H1 (cell line): ENCODE results near the gene RHOT1. TPM values are rescaled to one million over a fixed set of nuclear protein-coding genes. Genes with fewer than 3 reads are reported as not detected.

Experiments
- CTCF ChIA-PET: fragments of 300-600 bp; sonication (Branson Sonifier 250); formaldehyde crosslinking; loops from one replicate; lab custom pipeline; 2021; ENCODE audit not compliant: partially characterized antibody; lab: Charles Lee
- POLR2A ChIA-PET: fragments of 300-600 bp; sonication (Branson Sonifier 250); formaldehyde crosslinking; loops from one replicate; lab custom pipeline; 2021; ENCODE audit warnings: inconsistent platforms; ENCODE audit not compliant: partially characterized antibody; lab: Charles Lee
- DNase-seq, 2 experiments: peaks; one replicate each; pipeline versions ENCODE4 v3.0.0 to v3.0.0-alpha.2; 2010 to 2022; ENCODE audit warnings: low spot score in 2 of 2, low read depth in 1 of 2, mixed read lengths in 1 of 2
- FAIRE-seq: peaks from 2 replicates; lab custom pipeline; 2011; peaks lifted over from hg19 to GRCh38; lab: Jason Lieb, UNC
- H2AFZ ChIP-seq: 2 replicates; pipeline ENCODE4 v1.8.1; 2012; ENCODE audit warnings: low read length, inconsistent platforms
- H2AK5ac ChIP-seq: 2 replicates; pipeline ENCODE4 v1.6.1; 2013; ENCODE audit warnings: low read depth, low read length
- H2BK120ac ChIP-seq: replicated peaks from 2 replicates; pipeline ENCODE3; 2013; ENCODE audit warnings: low read depth, low read length, inconsistent platforms
- H2BK12ac ChIP-seq: 2 replicates; pipeline ENCODE4 v1.6.1; 2013; ENCODE audit warnings: low read depth, low read length
- H2BK15ac ChIP-seq: 2 replicates; pipeline ENCODE4 v1.6.1; 2013; ENCODE audit warnings: low read length
- H2BK20ac ChIP-seq: 2 replicates; pipeline ENCODE4 v1.6.1; 2013; ENCODE audit warnings: low read length
- H2BK5ac ChIP-seq: 2 replicates; pipeline ENCODE4 v1.6.1; 2013; ENCODE audit warnings: low read depth, low read length
- H3K14ac ChIP-seq: 2 replicates; pipeline ENCODE4 v1.6.1; 2013; ENCODE audit warnings: inconsistent platforms; ENCODE audit not compliant: insufficient read length
- H3K18ac ChIP-seq: 2 replicates; pipeline ENCODE4 v1.6.1; 2013; ENCODE audit warnings: low read length; ENCODE audit errors: extremely low read depth
- H3K23ac ChIP-seq: 2 replicates; pipeline ENCODE4 v1.6.1; 2013; ENCODE audit warnings: inconsistent platforms; ENCODE audit not compliant: insufficient read length
- H3K23me2 ChIP-seq: 2 replicates; pipeline ENCODE4 v1.6.1; 2013; ENCODE audit warnings: low read depth, low read length
- H3K27ac ChIP-seq: 2 replicates; pipeline ENCODE4 v1.6.1; 2011; ENCODE audit warnings: low read depth, low read length, inconsistent platforms
- H3K27me3 ChIP-seq, 4 experiments: replicated peaks in 1 of 4; 1 replicate in 1 of 4; 2 replicates in 3 of 4; pipeline versions ENCODE4 v1.6.1 to v1.8.1; 2011 to 2013; ENCODE audit warnings: low read length in 3 of 4, mild to moderate bottlenecking in 3 of 4, inconsistent platforms in 2 of 4, mixed read lengths in 2 of 4, moderate library complexity in 1 of 4; ENCODE audit not compliant: control insufficient read depth in 3 of 4, insufficient read depth in 3 of 4; ENCODE audit errors: extremely low read depth in 1 of 4
- H3K36me3 ChIP-seq, 4 experiments: 2 replicates each; pipeline versions ENCODE4 v1.6.1 to v1.8.1; 2011 to 2013; ENCODE audit warnings: mild to moderate bottlenecking in 4 of 4, low read length in 3 of 4, moderate library complexity in 2 of 4, control low read depth in 1 of 4, inconsistent platforms in 1 of 4; ENCODE audit not compliant: insufficient read depth in 4 of 4, control insufficient read depth in 2 of 4
- H3K4ac ChIP-seq: replicated peaks from 2 replicates; pipeline ENCODE3; 2013; ENCODE audit warnings: low read length, low read depth, mixed read lengths, inconsistent platforms; ENCODE audit not compliant: insufficient read length
- H3K4me1 ChIP-seq, 4 experiments: replicated peaks in 1 of 4; 1 replicate in 1 of 4; 2 replicates in 3 of 4; pipeline versions ENCODE4 v1.6.1 to v1.8.1; 2011 to 2013; ENCODE audit warnings: low read length in 3 of 4, inconsistent platforms in 2 of 4, mixed read lengths in 1 of 4; ENCODE audit not compliant: insufficient read depth in 4 of 4, control insufficient read depth in 3 of 4
- H3K4me2 ChIP-seq, 2 experiments: 2 replicates each; pipeline versions ENCODE4 v1.6.1 to v1.8.1; 2011 to 2013; ENCODE audit warnings: low read depth in 2 of 2, low read length in 2 of 2, control low read depth in 1 of 2, inconsistent platforms in 1 of 2, mild to moderate bottlenecking in 1 of 2; ENCODE audit not compliant: insufficient read depth in 1 of 2
- H3K4me3 ChIP-seq, 4 experiments: fragments of 200-600, 300-600 bp in 1 of 4; sonication (generic), shearing (Covaris generic), sonication (Bioruptor Twin) in 1 of 4; 2 replicates each; pipeline versions ENCODE4 v1.5.1 to v1.8.1; 2011 to 2016; ENCODE audit warnings: low read length in 4 of 4, low read depth in 3 of 4, control low read depth in 2 of 4, inconsistent platforms in 2 of 4, mild to moderate bottlenecking in 2 of 4, mixed read lengths in 1 of 4, moderate library complexity in 1 of 4; ENCODE audit not compliant: insufficient read depth in 2 of 4; ENCODE audit errors: extremely low read depth in 1 of 4
- H3K56ac ChIP-seq: replicated peaks from 2 replicates; pipeline ENCODE3; 2013; ENCODE audit warnings: low read depth, mild to moderate bottlenecking, mixed read lengths, low read length, inconsistent platforms; ENCODE audit not compliant: insufficient read length
- H3K79me1 ChIP-seq: 2 replicates; pipeline ENCODE4 v1.6.1; 2013; ENCODE audit warnings: low read depth, low read length, control low read depth
- H3K79me2 ChIP-seq, 2 experiments: 2 replicates each; pipeline versions ENCODE4 v1.6.1 to v1.8.1; 2012 to 2013; ENCODE audit warnings: low read length in 2 of 2, mild to moderate bottlenecking in 2 of 2, inconsistent platforms in 1 of 2; ENCODE audit not compliant: insufficient read depth in 2 of 2, control insufficient read depth in 1 of 2
- H3K9ac ChIP-seq, 4 experiments: replicated peaks in 1 of 4; 1 replicate in 1 of 4; 2 replicates in 3 of 4; pipeline versions ENCODE4 v1.6.1 to v1.8.1; 2011 to 2013; ENCODE audit warnings: low read depth in 3 of 4, low read length in 3 of 4, control low read depth in 2 of 4, mild to moderate bottlenecking in 2 of 4, moderate library complexity in 2 of 4, inconsistent platforms in 1 of 4; ENCODE audit errors: extremely low read depth in 1 of 4
- H3K9me3 ChIP-seq, 2 experiments: 2 replicates each; pipeline versions ENCODE4 v1.6.1 to v1.8.1; 2012 to 2013; ENCODE audit warnings: mild to moderate bottlenecking in 2 of 2, moderate library complexity in 2 of 2, control low read depth in 1 of 2, inconsistent platforms in 1 of 2, low read depth in 1 of 2, low read length in 1 of 2, mixed read lengths in 1 of 2; ENCODE audit not compliant: insufficient read depth in 2 of 2
- H4K20me1 ChIP-seq, 2 experiments: replicated peaks in 1 of 2; 2 replicates each; pipeline versions ENCODE3 to v1.8.1; 2011 to 2013; ENCODE audit warnings: inconsistent platforms in 2 of 2, low read length in 2 of 2, mild to moderate bottlenecking in 1 of 2; ENCODE audit not compliant: insufficient read depth in 2 of 2, control insufficient read depth in 1 of 2
- H4K5ac ChIP-seq: 2 replicates; pipeline ENCODE4 v1.6.1; 2013; ENCODE audit warnings: low read length, low read depth, mixed read lengths, inconsistent platforms; ENCODE audit not compliant: insufficient read length
- H4K8ac ChIP-seq: 2 replicates; pipeline ENCODE4 v1.8.0; 2013; ENCODE audit warnings: mild to moderate bottlenecking, moderate library complexity, low read length, inconsistent platforms; ENCODE audit not compliant: insufficient read depth; ENCODE audit errors: extremely low read depth
- H4K91ac ChIP-seq: replicated peaks from 2 replicates; pipeline ENCODE3; 2013; ENCODE audit warnings: low read length, mixed read lengths, inconsistent platforms; ENCODE audit not compliant: insufficient read length
- POU5F1 ChIP-seq: IDR thresholded peaks from 2 replicates; pipeline ENCODE4 v1.6.1; 2011; ENCODE audit warnings: low read depth, mild to moderate bottlenecking, low read length, moderate library complexity
- WGBS, 2 experiments: shearing (Covaris generic) in 1 of 2; methylation state at CpG; one replicate each; pipeline versions ENCODE4 v1.1.6 to v1.1.7; 2013 to 2015; ENCODE audit warnings: low lambda C conversion rate in 2 of 2, mixed read lengths in 2 of 2, inconsistent platforms in 1 of 2, low coverage in 1 of 2, missing lambda C conversion rate in 1 of 2; ENCODE audit not compliant: insufficient replicate concordance in 2 of 2, insufficient coverage in 1 of 2, insufficient read length in 1 of 2; ENCODE audit errors: extremely low coverage in 1 of 2, missing lambda C conversion rate in 1 of 2; 5-methylcytosine and 5-hydroxymethylcytosine counted together
- polyA plus RNA-seq, 7 experiments: library from polyadenylated mRNA; depleted of rRNA in 3 of 7; stranded (reverse) in 5 of 7; unstranded in 2 of 7; fragments of >200 nt in 5 of 7; fragments of 200-250 nt in 2 of 7; gene quantifications; 1 replicate in 5 of 7; 2 replicates in 1 of 7; 4 replicates in 1 of 7; pipeline versions ENCODE4 v1.2.1 to v1.2.3, GENCODE V29; 2011 to 2013; ENCODE audit warnings: missing spikeins in 2 of 7, mixed read lengths in 2 of 7
- total RNA-seq: library from RNA; stranded (reverse); fragmentation: NEBNext Ultra II Directional; extraction: Animal tissue kit (Norgen Biotek cat#: 25700); gene quantifications from 2 replicates; pipeline ENCODE4 v1.2.1, GENCODE V29; 2021

Gene RHOT1
- total and polyA plus RNA-seq, 2 of the 8 experiments (the other 6 are each of a cell fraction or from before 2014, with no cell fraction given) = 34.2 to 38.2 TPM

- CTCF ChIA-PET = interaction anchor here (1.1 to 2.4 kb wide), 6 partner anchors 12 to 119 kb away, joined by 3 to 14 read pairs (median 3); no protein-coding TSS in a partner anchor
- no peak for TF ChIP-seq POU5F1
- 93% methylated on average over 8 of the region's 8 CpGs; no CpG with 5 or more reads in 1 of the 2 experiments for WGBS, 2 experiments
Measured at GRCh38 chr17:32126746-32127145, 15.6 kb upstream of the RHOT1 start.

More at GRCh38 chr17:32126746-32127145, 15.6 kb upstream of the RHOT1 start:
- H2AFZ ChIP-seq = peak overlapping the region; percentile 91; the same call in 1 of the 2 replicates
- H2AK5ac ChIP-seq = no peak overlapping the region
- POLR2A ChIA-PET = interaction anchor here (0.6 to 1.9 kb wide), 4 partner anchors 12 to 553 kb away, joined by 3 to 6 read pairs (median 4); partner anchors contain the start of gene RHOT1
- H4K20me1 ChIP-seq = no peaks in the 10 kb centered on the region
- H3K4me2 ChIP-seq = peak overlapping the region; percentile 78 to 82; a peak in 2 of 4 replicates
- no peaks in the 10 kb centered on the region for H3K9me3 ChIP-seq
- H4K5ac ChIP-seq = no peak overlapping the region
- H2BK15ac ChIP-seq = no peak overlapping the region
- DNase-seq (no peak), FAIRE-seq (no peak)
- no peak overlapping the region for H2BK12ac ChIP-seq
- H3K27ac ChIP-seq = no peak overlapping the region
- no peak overlapping the region for H2BK5ac ChIP-seq
- H2BK120ac ChIP-seq = no peak overlapping the region
- no peak overlapping the region for H3K9ac ChIP-seq
- peak overlapping the region in 3 of 4 experiments; percentile 61 to 88 (median 73); a peak in 5 of 8 replicates for H3K4me3 ChIP-seq
- no peaks in the 10 kb centered on the region for H3K27me3 ChIP-seq
- no peak overlapping the region for H4K8ac ChIP-seq
- H3K23me2 ChIP-seq = no peaks in the 10 kb centered on the region
- no peak overlapping the region for H3K56ac ChIP-seq
- H3K23ac ChIP-seq = no peak overlapping the region
- H3K18ac ChIP-seq = no peak overlapping the region
- no peaks in the 10 kb centered on the region for H3K79me1 ChIP-seq
- H3K14ac ChIP-seq = no peak overlapping the region
- H3K36me3 ChIP-seq = 0 out of 8 replicates have a peak, but pooled peaks cover 0 to 2% (median 0%) of the 10 kb centered on the region in 4 experiments
- H3K4ac ChIP-seq = no peak overlapping the region
- H3K4me1 ChIP-seq = peaks cover 0 to 5% (median under 1%) of the 10 kb centered on the region in 4 experiments; a peak in 3 of 7 replicates
- H2BK20ac ChIP-seq = no peak overlapping the region
- H4K91ac ChIP-seq = no peak overlapping the region
- H3K79me2 ChIP-seq = no peaks in the 10 kb centered on the region
